Stimulated activated CD8-positive, alpha-beta memory T cell treated with anti-CD3 and anti-CD28 coated beads, Interleukin-4, amount 100 ng/mL, for 1 hour (primary cell): Measurements from ENCODE around the gene SPTLC1.

ENCODE experiments used
- DNase-seq, 2 donors: peaks; one replicate each; pipeline ENCODE4 v3.0.0-alpha.2; 2020; ENCODE audit warnings: low read depth in 2 of 2, low spot score in 1 of 2

The SPTLC1 gene

GRCh38 chr9:91991721-91992341 is 123.4 kb downstream of the SPTLC1 start:
- no peak for DNase-seq

GRCh38 chr9:91986248-91986647 is 129.0 kb downstream of the SPTLC1 start:
- no peak for DNase-seq

GRCh38 chr9:91985692-91986091 is 129.5 kb downstream of the SPTLC1 start:
- no peak for DNase-seq
